ENCODE results near the gene FBF1. TPM values are rescaled to one million over a fixed set of nuclear protein-coding genes. Genes with fewer than 3 reads are reported as not detected.
A peak's percentile ranks its signal among the peaks of the same experiment; 100 is the strongest.

The FBF1 gene
- total RNA-seq, 1 donor from 2014 or later, result 5.1 TPM

DNA sequence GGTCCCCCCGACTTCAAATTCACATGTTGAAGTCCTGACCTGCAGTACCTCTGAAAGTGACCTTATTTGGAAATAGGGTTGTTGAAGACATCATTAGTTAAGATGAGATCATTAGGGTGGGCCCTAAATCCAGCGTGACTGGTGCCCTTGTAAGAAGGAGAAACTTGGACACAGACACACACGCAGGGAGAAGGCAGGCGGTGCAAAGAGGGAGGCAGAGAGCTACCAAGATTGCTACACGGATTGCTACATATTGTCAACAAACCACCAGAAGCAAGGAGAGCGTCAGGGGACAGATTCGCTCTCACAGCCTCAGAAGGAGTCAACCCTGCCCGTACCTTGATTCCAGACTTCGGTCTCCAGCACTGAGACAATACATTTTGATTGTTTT, 78.9 kb downstream of the FBF1 start:
- Mint-ChIP-seq H3K4me1 (ENCODE audit: low read depth, unreplicated experiment) (peaks cover 2% of the 10 kb centered on the region), H3K9me3 (ENCODE audit: unreplicated experiment) (no peaks in the 10 kb centered on the region), H3K4me3 (ENCODE audit: unreplicated experiment) (no peak overlapping the region), H3K36me3 (ENCODE audit: low read depth, unreplicated experiment) (peaks cover 3% of the 10 kb centered on the region), H3K27me3 (ENCODE audit: low read depth, unreplicated experiment) (no peaks in the 10 kb centered on the region), H3K27ac (ENCODE audit: unreplicated experiment) (peak overlapping the region; percentile 81)
- FAIRE-seq (no peak), DNase-seq (ENCODE audit: low read depth) (no peak)
- H3K36me3 ChIP-seq (ENCODE audit: insufficient read depth, low read length), result no peaks in the 10 kb centered on the region
- no peaks in the 10 kb centered on the region for H4K20me1 ChIP-seq (ENCODE audit: insufficient read depth, low read length)
- no peaks in the 10 kb centered on the region for H3K79me2 ChIP-seq (ENCODE audit: insufficient read depth, low read length)
- TF ChIP-seq EZH2 (IDR thresholded peaks at IDR 0.05; ENCODE audit: insufficient read depth, low read length) (no peak), CTCF (IDR thresholded peaks at IDR 0.05; ENCODE audit: insufficient read depth, low read depth, low read length) (no peak)
- H3K27ac ChIP-seq (ENCODE audit: low read depth, low read length), result no peak overlapping the region
- no peaks in the 10 kb centered on the region for H3K9me3 ChIP-seq (ENCODE audit: insufficient read depth, low read depth, low read length)
- no peak overlapping the region for H2AFZ ChIP-seq (ENCODE audit: low read depth, low read length)
- no peak overlapping the region for H3K4me3 ChIP-seq (ENCODE audit: insufficient read depth, low read depth, low read length)
- no peaks in the 10 kb centered on the region for H3K27me3 ChIP-seq (ENCODE audit: insufficient read depth, low read length)
- no peak overlapping the region for H3K9ac ChIP-seq (ENCODE audit: low read length)
- H3K4me1 ChIP-seq (ENCODE audit: insufficient read depth, low read length), result peaks cover 8% of the 10 kb centered on the region
- no peak overlapping the region for H3K4me2 ChIP-seq (ENCODE audit: low read length)

Other genes starting within 250 kb of the FBF1 start
- 2.1 and 6.6 TPM in 2 replicates for gene ITGB4, start 219.6 kb downstream of the FBF1 start, total RNA-seq
- gene GALK1, start 175.8 kb downstream of the FBF1 start, total RNA-seq, result 22.6 and 31.1 TPM in 2 replicates
- gene UNK, start 156.2 kb downstream of the FBF1 start, total RNA-seq, result 14.9 and 16.7 TPM in 2 replicates
- 2.5 and 2.7 TPM in 2 replicates for gene UNC13D, start 96.6 kb downstream of the FBF1 start, total RNA-seq
- 65.6 and 72.6 TPM in 2 replicates for gene WBP2, start 85.7 kb downstream of the FBF1 start, total RNA-seq
- gene TRIM47, start 62.5 kb downstream of the FBF1 start, total RNA-seq, result 5.6 and 5.9 TPM in 2 replicates
- gene TRIM65, start 44.1 kb downstream of the FBF1 start, total RNA-seq, result 15.4 and 20.1 TPM in 2 replicates
- 58.9 and 65.6 TPM in 2 replicates for gene MRPL38, start 36.2 kb downstream of the FBF1 start, total RNA-seq
- 56.8 and 61.3 TPM in 2 replicates for gene ACOX1, start 38.1 kb upstream of the FBF1 start, total RNA-seq
- 17.7 and 19.0 TPM in 2 replicates for gene TEN1, start 38.2 kb upstream of the FBF1 start, total RNA-seq
- 5.0 and 7.5 TPM in 2 replicates for gene CDK3, start 59.8 kb upstream of the FBF1 start, total RNA-seq
- not detected in 2 replicates for gene EVPL, start 86.3 kb upstream of the FBF1 start, total RNA-seq
- gene SRP68, start 131.5 kb upstream of the FBF1 start, total RNA-seq, result 74.3 and 75.3 TPM in 2 replicates
- gene GALR2, start 133.7 kb upstream of the FBF1 start, total RNA-seq, result 0.36 TPM in 1 of 2 replicates, not detected in the other
- gene ZACN, start 138.1 kb upstream of the FBF1 start, total RNA-seq, result 0.23 TPM in 1 of 2 replicates, not detected in the other
- gene EXOC7, start 162.7 kb upstream of the FBF1 start, total RNA-seq, result 145 and 154 TPM in 2 replicates
- gene FOXJ1, start 200.2 kb upstream of the FBF1 start, total RNA-seq, result 0.31 and 0.48 TPM in 2 replicates

Measured in astrocyte (in vitro differentiated cells and primary cell).